GM18499 (cell line): Measurements from ENCODE around the gene TLX1.

ENCODE experiments used
- ATAC-seq: cut with Tn5 transposase; IDR thresholded peaks from one replicate; pipeline ENCODE4 v1.9.1; 2021; ENCODE audit warnings: moderate number of reproducible peaks; ENCODE audit not compliant: insufficient read depth, unreplicated experiment

TLX1 gene

DNA sequence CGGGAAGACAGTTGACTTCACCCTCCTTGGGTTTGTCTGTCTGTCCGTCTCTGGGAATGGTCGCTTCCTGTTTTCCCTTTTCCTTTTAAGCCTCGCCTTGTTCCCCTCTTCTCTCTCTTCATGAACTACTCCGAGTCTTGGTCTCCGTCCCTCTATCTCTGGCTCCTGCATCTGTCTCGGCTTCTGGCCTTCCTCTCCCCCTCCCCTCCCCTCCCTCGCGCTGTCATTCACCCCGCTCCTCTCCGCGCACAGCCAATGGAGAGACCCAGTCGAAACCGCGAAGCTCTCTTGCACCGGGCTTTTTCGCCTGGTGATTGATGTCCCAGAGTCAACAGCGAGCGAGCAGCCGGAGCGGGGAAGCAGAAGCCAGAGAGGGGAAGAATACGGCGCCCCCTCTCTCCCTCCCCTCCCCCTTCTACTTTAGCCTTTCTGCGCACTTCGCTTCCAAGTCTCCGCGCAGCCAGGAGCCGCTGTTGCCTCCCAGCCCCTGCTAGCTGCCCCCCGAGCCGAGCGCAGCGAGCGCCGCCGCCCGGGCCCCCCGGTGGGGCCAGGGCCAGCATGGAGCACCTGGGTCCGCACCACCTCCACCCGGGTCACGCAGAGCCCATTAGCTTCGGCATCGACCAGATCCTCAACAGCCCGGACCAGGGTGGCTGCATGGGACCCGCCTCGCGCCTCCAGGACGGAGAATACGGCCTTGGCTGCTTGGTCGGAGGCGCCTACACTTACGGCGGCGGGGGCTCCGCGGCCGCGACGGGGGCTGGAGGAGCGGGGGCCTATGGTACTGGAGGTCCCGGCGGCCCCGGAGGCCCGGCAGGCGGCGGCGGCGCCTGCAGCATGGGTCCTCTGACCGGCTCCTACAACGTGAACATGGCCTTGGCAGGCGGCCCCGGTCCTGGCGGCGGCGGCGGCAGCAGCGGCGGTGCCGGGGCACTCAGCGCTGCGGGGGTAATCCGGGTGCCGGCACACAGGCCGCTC, at the start of gene TLX1:
Gene TLX1, plus strand, starts transcription at position 317 of the 978 bp plus-strand sequence. Its CDS starts 242 bp downstream, at position 559.
- no peak for ATAC-seq

GRCh38 chr10:101085846-101086245, 45.3 kb upstream of the TLX1 start:
- ATAC-seq = no peak

GRCh38 chr10:101087376-101087775, 43.7 kb upstream of the TLX1 start:
- ATAC-seq = no peak

- ATAC-seq = no peak
These were observed 43.1 kb upstream of the TLX1 start for GRCh38 chr10:101087965-101088364.

DNA sequence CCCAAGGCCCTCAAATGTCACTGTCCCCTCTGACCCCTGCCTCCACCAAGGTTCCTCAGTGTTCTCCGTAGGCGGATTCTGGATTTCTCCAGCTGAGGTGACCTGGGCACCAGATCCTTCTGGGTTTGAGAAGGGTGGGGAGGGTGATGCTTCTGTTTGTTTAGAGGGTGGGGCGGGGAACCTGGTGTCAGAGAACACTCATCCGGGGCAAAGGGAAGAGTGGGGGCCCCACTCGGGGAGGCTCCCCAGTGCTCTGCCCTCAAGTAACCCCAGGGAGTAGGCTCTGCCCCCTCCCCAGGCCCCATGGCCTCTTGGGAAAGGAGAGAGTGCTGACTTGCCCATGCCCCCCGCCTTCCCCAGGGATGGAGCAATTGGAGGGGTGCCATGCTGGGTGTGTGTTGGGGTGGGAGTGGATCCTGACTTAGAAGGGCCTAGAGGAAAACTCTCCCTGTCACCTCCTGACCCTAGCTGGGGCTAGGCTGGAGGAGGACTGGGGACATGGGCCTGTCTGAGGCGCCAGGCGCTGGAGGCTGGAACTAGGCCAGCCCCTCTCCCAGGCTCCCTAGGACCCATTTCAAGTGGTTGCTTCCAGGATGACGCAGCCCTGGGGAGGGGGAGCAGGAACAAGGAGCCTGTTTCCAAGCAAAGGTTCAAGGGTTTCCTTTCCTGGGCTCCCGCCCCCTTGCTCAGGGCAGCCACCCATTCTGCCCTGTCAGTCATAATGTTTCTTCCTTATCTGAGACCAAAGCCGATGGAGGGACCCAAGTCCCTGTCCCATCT, 41.4 kb upstream of the TLX1 start:
- ATAC-seq = no peak

DNA sequence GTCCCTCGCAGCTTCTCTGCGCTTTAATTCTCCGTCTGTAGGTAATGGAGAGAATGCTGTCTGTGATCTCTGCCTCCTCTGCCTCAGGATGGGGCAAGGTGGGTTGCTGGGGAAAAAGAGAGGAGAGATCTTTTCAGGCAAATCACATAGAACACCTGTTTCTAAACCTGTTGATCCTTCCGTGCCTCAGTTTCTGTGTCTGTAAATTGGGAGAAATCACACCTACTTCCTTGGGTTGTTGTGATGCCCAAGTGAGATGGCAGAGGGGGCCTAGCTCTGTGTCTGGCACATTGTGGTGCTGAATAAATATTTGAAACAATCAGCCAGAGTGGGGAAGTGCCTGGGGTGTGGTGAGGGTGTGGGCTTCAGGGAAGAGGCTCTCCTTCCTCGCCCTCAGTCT, 40.5 kb upstream of the TLX1 start:
- ATAC-seq = no peak

DNA sequence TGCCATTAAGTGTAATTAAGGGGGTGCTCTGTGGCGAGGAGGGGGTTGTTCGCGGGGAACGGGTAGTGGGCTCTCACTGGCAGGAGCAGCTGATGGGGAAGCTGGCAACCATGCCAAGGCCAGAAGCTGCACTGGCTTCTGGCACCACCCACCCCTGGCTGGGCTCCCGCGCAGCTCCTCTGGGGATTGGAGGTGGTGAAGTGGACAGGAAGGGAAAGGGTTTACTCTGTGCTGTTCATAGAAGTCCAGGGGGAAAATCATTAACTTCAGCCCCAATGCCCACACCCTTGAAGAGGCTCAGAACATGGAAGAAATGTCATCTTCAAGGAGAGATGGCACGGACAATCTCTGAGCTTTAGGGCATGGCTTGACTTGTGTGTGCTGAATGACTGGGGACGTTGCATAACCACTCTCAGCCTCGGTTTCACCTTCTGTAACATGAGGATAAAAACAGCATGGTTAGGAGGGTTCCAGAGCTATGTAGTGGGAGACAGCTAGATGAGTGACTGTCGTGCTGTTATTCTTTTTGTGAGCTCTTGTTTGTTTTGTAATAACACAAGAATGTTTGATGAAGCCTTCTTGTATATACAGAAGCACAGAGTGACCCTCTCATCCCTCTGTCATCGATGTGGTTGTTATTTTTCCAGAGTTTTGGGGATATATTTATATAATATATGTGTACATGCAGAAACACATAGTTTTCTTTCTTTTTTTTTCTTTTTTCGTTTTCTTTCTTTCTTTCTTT, 39.4 kb upstream of the TLX1 start:
- no peak for ATAC-seq

DNA sequence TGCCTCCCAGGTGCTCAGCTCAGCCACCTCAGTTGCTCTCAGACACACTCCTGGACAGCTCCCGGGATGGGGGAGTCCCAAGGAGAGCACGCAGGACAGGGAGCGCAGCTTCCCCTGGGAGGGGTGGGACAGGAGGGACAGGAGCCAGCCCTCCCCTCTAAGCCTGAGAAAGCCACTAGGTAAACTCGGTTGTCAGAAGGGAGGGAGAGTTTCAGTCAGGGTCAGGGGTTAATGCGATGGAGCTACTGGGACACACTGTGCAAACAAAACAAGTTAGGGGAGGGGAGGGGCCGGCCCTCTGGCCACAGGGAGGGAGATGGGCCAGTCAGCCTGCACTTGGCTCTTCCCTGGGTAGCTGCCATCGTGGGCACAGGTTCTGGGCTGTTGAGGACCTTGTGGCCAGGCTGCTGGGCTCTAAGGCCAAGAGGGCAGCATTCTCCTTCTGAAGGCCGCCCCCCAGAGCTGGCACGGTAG, 38.2 kb upstream of the TLX1 start:
- ATAC-seq = no peak

DNA sequence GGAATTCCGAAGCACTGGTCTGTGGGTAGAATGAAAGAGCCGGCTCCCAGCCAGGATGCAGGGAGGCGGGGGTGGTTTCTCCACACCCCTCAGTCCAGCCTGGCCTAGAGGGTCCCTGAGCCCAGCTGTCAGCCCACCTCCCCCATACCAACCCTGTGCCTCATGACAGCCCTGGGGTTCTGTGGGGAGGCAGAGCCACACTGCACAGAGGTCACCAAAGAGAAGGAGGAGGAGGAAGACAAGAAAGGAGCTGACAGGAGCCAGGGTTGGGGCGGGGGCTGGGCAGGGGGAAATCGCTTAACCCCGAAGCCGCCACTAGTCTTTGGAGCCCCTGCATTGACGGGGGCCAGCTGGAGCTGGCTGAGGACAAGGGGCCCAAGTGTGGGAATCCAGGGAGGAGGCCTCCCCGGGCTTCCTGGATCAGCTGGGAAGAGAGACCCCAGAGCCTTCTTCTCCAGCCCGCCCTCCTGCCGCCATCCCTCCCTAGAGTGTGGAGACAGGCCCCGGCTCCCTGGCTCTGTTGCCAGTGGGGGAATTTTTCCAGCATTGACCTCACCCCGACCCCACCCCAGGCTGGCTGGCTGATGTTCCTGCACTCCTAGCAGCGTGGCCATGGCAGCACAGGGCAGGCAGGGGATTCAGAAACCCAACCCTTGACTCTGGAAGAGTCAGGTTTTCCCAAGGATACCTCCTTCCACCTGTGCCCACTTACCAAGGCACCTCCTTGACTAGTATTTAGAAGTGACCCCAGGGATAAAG, 36.8 kb upstream of the TLX1 start:
- no peak for ATAC-seq

DNA sequence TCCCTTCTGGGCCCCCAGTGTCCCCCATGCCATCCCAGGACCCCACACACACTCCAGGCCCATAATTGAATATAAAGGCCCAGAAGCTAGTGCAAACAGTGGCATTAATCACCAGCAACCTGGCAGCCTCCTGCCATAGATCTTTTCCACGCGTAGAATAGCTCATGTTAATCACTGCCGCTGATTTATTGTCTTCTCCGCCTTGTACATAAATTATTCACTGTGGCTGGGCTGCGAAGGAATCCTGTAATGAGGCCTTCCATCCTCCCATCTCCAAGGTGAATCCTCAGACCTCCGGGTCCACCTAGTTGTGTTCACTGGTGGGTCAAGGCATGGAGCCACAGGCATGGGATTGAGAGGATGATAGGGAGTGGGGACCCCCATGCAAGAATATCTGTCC, 36.1 kb upstream of the TLX1 start:
- ATAC-seq = no peak

DNA sequence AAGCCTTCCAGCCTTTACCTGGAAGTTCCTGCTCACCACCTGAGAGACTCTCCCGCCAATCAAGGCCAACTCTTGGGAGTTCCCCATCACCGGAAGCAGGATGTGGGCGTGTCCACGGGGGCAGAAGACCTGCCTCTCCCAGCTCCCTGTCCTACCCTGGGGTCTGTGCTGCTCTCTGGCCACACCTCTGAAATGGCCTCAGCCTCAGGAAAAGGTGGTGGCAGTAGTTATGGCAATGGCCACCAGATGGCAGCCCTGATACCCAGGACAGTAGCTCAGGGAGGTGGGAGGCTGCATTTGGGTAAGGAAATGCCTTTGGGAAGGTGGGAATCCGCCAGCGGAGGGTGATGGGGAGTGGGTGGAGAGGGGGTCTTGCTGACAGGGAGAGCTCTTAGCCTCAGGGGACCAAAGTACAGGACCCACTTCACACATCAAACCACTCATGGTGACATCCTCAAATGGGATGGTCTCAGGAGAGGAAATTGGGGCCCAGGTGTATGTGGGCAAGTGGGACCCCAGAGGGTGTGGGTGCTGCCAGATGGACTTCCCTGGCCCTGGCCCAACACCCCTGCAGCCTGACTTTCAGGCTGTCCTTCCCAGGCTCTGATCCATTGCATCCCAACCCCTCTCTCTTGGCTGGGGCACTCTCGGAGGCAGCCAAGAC, 35.4 kb upstream of the TLX1 start:
- ATAC-seq = no peak

DNA sequence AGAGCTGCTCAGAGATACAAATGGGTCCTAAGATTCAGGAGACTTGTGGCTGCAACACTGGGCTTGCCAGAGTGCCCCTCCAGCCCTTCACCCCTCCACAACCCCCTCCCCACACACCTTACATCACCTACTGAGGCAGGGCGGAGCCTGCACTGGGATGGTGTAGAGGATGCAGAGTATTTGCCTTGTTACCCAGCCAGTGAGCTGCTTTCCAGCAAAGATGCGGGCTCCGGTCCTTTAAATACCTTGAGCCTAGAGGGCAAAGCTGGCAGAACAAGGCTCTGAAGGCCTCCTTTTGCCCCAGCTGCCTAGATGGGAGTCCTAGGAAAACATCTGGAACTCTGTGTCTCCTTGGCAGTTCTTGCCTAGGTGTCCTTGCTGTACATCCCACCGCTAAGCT, 34.7 kb upstream of the TLX1 start:
- no peak for ATAC-seq

DNA sequence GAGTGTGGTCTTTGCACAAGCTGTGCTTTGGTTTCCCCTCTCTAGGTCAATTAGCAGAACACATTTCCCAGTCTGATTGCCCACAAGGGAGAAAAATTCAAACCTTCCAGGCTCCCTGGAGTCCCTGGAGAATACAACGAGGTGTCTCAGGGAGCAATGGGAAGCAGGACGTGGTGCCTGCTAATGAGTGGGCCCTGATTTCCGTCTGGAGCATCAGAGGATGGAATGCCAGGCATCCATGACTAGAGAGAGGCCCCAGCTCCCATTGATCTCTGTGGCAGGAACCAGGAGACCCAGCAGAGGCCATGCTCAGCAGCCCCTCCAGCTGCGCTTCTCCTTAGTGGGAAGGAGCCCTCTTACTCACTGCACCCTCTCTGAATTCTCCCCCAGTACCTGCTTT, 33.2 kb upstream of the TLX1 start:
- no peak for ATAC-seq

DNA sequence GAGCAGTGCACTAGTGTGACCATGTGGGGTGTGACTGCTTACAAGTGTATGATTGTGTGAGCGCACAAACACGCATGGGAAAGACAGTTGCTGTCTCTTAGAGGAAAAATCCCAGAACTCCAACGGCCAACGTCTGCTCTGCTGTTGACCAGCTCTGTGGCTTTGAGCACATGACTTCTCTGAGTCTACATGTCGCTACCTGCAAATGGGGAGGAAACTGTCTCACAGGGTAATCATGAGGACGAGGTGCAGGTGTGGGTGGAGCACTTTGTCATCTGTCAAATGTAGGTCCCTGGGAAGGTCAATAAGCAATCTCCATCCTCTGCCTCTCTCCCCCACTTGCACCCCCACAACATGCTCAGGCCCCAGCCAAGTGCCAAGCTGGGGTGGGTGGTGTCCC, 31.2 kb upstream of the TLX1 start:
- ATAC-seq = no peak

- no peak for ATAC-seq
These were observed 29.7 kb upstream of the TLX1 start for GRCh38 chr10:101101372-101101881.

GRCh38 chr10:101103430-101103829, 27.7 kb upstream of the TLX1 start:
- ATAC-seq = no peak

DNA sequence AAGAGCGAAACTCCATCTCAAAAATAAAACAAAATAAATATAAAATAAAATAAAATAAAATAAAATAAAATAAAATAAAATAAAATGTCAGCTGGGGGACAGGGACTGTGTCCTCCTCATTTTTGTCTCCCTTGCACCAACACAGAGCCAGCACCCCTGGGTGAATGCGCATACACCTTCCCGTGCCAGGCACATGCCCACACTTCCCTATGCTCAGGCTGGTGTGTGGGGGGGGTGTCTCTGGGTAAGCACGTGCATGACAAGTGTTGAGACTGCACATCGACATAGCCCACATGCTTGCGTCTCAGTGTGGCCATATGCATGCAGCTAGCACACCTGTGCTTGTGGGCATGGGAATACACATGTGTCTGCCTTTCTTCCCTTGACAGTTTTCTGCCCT, 24.7 kb upstream of the TLX1 start:
- no peak for ATAC-seq

- ATAC-seq = no peak
These were observed 23.3 kb upstream of the TLX1 start for GRCh38 chr10:101107771-101108170.

- no peak for ATAC-seq
These were observed 20.1 kb upstream of the TLX1 start for GRCh38 chr10:101110856-101111523.
